ENCODE measurements around the gene ZBTB20.

Gene ZBTB20

GRCh38 chr3:114903213-114903612 is 243.9 kb downstream of the ZBTB20 start:
- peak; percentile 93 for DNase-seq

GRCh38 chr3:114902691-114903101 is 244.4 kb downstream of the ZBTB20 start:
- peak; percentile 85 for DNase-seq

- peak; percentile 71 for DNase-seq
Observed at GRCh38 chr3:114900908-114901307, 246.2 kb downstream of the ZBTB20 start.

- peak; percentile 74 for DNase-seq
Observed at GRCh38 chr3:114899186-114899931, 247.7 kb downstream of the ZBTB20 start.

GRCh38 chr3:114896978-114897377 is 250.1 kb downstream of the ZBTB20 start:
- no peak for DNase-seq

- DNase-seq = no peak
Observed at GRCh38 chr3:114893361-114893760, 253.7 kb downstream of the ZBTB20 start.

GRCh38 chr3:114892880-114893279 is 254.2 kb downstream of the ZBTB20 start:
- no peak for DNase-seq

GRCh38 chr3:114892131-114892879 is 254.8 kb downstream of the ZBTB20 start:
- DNase-seq = peak; percentile 71

GRCh38 chr3:114887806-114888205 is 259.3 kb downstream of the ZBTB20 start:
- DNase-seq = no peak

- DNase-seq = no peak
Observed at GRCh38 chr3:114886905-114887304, 260.2 kb downstream of the ZBTB20 start.

GRCh38 chr3:114884213-114884923 is 262.7 kb downstream of the ZBTB20 start:
- no peak for DNase-seq

GRCh38 chr3:114880078-114880477 is 267.0 kb downstream of the ZBTB20 start:
- DNase-seq = no peak

GRCh38 chr3:114879059-114880031 is 267.7 kb downstream of the ZBTB20 start:
- DNase-seq = no peak

- no peak for DNase-seq
Observed at GRCh38 chr3:114878114-114878839, 268.8 kb downstream of the ZBTB20 start.

- no peak for DNase-seq
Observed at GRCh38 chr3:114877378-114878113, 269.5 kb downstream of the ZBTB20 start.

GRCh38 chr3:114874522-114874971 is 272.5 kb downstream of the ZBTB20 start:
- DNase-seq = no peak

GRCh38 chr3:114873591-114873990 is 273.5 kb downstream of the ZBTB20 start:
- no peak for DNase-seq

- no peak for DNase-seq
Observed at GRCh38 chr3:114872588-114872987, 274.5 kb downstream of the ZBTB20 start.

- no peak for DNase-seq
Observed at GRCh38 chr3:114872050-114872449, 275.0 kb downstream of the ZBTB20 start.

GRCh38 chr3:114867835-114868503 is 279.1 kb downstream of the ZBTB20 start:
- DNase-seq = no peak
